Lung (tissue), 12 donors: ENCODE data around the gene HK1. TPM values are rescaled to one million over a fixed set of nuclear protein-coding genes. Genes with fewer than 3 reads are reported as not detected.

Experiments used
- ATAC-seq: fragments of 200-7000 bp; cut with Tn5 transposase; one replicate; pipeline ENCODE4 v1.9.1; 2020; ENCODE audit warnings: moderate number of reproducible peaks; ENCODE audit not compliant: insufficient read depth, low FRiP score
- DNase-seq, 3 donors: peaks; one replicate each; pipeline ENCODE4 v3.0.0-alpha.2; 2013 to 2017
- H3K27ac ChIP-seq, 2 donors: one replicate each; pipeline ENCODE4 v1.5.1; 2013; ENCODE audit warnings: mild to moderate bottlenecking in 2 of 2, moderate library complexity in 2 of 2, control low read depth in 1 of 2, inconsistent platforms in 1 of 2, low read depth in 1 of 2, low read length in 1 of 2
- H3K27me3 ChIP-seq, 3 donors: one replicate each; pipeline ENCODE4 v1.5.1; 2013; ENCODE audit warnings: low read length in 2 of 3; ENCODE audit not compliant: control insufficient read depth in 3 of 3, insufficient read depth in 3 of 3
- H3K36me3 ChIP-seq, 4 donors: one replicate each; pipeline ENCODE4 v1.5.1; 2013; ENCODE audit warnings: low read length in 4 of 4, mild to moderate bottlenecking in 1 of 4, moderate library complexity in 1 of 4; ENCODE audit not compliant: control insufficient read depth in 4 of 4, insufficient read depth in 4 of 4
- H3K4me1 ChIP-seq, 5 donors: one replicate each; pipeline ENCODE4 v1.5.1; 2013; ENCODE audit warnings: low read length in 5 of 5, mild to moderate bottlenecking in 2 of 5, moderate library complexity in 1 of 5; ENCODE audit not compliant: control insufficient read depth in 5 of 5, insufficient read depth in 5 of 5
- H3K4me3 ChIP-seq: one replicate; pipeline ENCODE4 v1.5.1; 2013; ENCODE audit warnings: mild to moderate bottlenecking, control low read depth, moderate library complexity
- H3K9ac ChIP-seq, 2 donors: one replicate each; pipeline ENCODE4 v1.5.1; 2013; ENCODE audit warnings: low read length in 2 of 2, control low read depth in 1 of 2; ENCODE audit not compliant: insufficient read depth in 1 of 2
- H3K9me3 ChIP-seq, 4 donors: one replicate each; pipeline ENCODE4 v1.5.1; 2013; ENCODE audit warnings: low read length in 3 of 4, mild to moderate bottlenecking in 1 of 4, moderate library complexity in 1 of 4; ENCODE audit not compliant: control insufficient read depth in 4 of 4, insufficient read depth in 3 of 4
- WGBS, 2 donors: extraction: QIAGEN DNeasy Blood & Tissue Kit; methylation state at CpG; one replicate each; pipeline ENCODE4 v1.1.7; 2013; 5-methylcytosine and 5-hydroxymethylcytosine counted together
- polyA plus RNA-seq, 2 donors: library from polyadenylated mRNA; stranded (reverse); fragments of 200-250 nt; gene quantifications; one replicate each; pipeline ENCODE4 v1.2.1, GENCODE V29; 2013
- total RNA-seq, 2 donors: library from RNA; depleted of rRNA in 1 of 2; stranded (reverse); fragments of >200 nt in 1 of 2; gene quantifications; one replicate each; pipeline ENCODE4 v1.2.1, GENCODE V29; 2014 to 2021
- TF ChIP-seq, protein P1 (sequence below): IDR thresholded peaks from 2 replicates; pipeline ENCODE4 v1.5.1; 2012; ENCODE audit warnings: mild to moderate bottlenecking; ENCODE audit errors: control extremely low read depth, extremely low read depth
- donor health status: control.
- donor health status: control.
- donor health status: Bipolar disorder and iron deficiency.
- donor health status: healthy.
- donor health status: DM: yes; HTN: yes; CAD: no.

The HK1 gene
- total and polyA plus RNA-seq, 4 donors = 33.6 to 120 (median 78.0) TPM

DNA sequence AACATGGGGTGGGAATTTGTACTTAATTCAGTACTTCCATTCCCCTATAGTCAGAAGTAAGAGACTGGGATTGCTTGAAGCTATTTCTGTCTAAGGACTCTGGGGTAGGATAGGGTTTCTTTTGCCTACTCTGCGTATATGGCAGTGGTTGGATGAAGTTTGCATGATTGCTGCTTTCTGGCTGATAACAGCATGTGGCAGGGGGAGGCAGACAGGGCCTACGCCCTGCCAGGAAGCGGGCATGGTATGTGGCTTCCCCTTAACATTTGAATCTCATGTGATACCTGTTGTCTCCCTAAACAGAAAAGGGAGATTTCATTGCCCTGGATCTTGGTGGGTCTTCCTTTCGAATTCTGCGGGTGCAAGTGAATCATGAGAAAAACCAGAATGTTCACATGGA is 81.3 kb downstream of the HK1 start:
- Histone ChIP-seq H3K4me1 (peaks cover 0 to 32% (median 19%) of the 10 kb centered on the region in 5 donors), H3K9me3 (no peaks in the 10 kb centered on the region), H3K36me3 (peaks cover 0 to 11% (median 6%) of the 10 kb centered on the region in 4 donors), H3K27me3 (no peaks in the 10 kb centered on the region), H3K4me3 (no peak overlapping the region), H3K9ac (no peak overlapping the region), H3K27ac (peak overlapping the region in 1 of 2 donors; percentile 91)
- no peak for DNase-seq
- 56 to 68% methylated on average over 5 of the region's 5 CpGs for WGBS, 2 donors
- ATAC-seq = no peak
- TF ChIP-seq, protein P1, sequence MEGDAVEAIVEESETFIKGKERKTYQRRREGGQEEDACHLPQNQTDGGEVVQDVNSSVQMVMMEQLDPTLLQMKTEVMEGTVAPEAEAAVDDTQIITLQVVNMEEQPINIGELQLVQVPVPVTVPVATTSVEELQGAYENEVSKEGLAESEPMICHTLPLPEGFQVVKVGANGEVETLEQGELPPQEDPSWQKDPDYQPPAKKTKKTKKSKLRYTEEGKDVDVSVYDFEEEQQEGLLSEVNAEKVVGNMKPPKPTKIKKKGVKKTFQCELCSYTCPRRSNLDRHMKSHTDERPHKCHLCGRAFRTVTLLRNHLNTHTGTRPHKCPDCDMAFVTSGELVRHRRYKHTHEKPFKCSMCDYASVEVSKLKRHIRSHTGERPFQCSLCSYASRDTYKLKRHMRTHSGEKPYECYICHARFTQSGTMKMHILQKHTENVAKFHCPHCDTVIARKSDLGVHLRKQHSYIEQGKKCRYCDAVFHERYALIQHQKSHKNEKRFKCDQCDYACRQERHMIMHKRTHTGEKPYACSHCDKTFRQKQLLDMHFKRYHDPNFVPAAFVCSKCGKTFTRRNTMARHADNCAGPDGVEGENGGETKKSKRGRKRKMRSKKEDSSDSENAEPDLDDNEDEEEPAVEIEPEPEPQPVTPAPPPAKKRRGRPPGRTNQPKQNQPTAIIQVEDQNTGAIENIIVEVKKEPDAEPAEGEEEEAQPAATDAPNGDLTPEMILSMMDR = no peak

DNA sequence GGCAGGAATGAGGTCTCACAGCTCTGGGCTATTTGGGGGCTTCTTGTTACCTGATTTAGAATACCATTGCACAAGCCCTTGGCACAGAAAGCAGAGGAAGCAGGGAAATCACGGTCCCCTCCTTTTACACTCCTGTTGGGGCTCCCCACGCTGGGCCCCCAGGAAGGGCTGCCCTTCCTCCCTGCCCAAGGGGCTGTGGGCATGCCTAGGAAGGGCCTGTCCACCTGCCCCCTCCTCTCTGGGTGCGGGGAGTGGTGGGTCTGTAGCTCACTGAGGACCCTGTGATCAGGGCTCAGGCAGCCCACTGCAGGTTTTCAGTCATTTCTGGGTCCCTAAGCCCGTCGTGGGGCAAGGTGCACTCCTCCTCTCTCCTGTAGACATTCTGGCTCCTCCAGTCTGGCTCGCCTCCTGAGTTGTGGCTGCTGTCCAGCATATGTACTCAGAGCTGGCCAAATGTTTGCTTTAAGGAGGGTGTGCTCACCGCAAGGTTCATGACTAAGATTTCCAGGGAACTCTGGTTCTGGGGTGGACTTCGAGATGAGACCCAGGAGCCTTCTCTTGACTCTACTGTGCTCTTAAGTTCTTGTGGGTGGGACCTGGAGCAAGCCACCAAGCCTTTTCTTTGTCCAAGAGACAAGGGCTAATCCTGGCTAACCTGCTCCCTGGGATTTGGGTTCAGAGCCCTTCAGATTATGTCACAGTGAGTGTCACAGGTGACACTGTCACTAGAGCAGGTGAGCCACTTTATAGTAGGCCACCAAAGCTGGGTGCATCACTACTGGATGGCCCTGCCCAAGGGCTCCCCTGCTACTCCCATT is 82.4 kb downstream of the HK1 start:
- ATAC-seq (peak; percentile 66), DNase-seq (peak; percentile 37 to 79 (median 47))
- TF ChIP-seq, protein P1 = no peak
- Histone ChIP-seq H3K4me3 (no peak overlapping the region), H3K27me3 (no peaks in the 10 kb centered on the region), H3K9ac (no peak overlapping the region), H3K36me3 (peaks cover 2 to 12% (median 8%) of the 10 kb centered on the region in 4 donors), H3K4me1 (peaks cover 0 to 32% (median 19%) of the 10 kb centered on the region in 5 donors), H3K9me3 (no peaks in the 10 kb centered on the region), H3K27ac (peak overlapping the region; percentile 24 to 91)
- 42 to 63% methylated on average over 8 of the region's 8 CpGs for WGBS, 2 donors

DNA sequence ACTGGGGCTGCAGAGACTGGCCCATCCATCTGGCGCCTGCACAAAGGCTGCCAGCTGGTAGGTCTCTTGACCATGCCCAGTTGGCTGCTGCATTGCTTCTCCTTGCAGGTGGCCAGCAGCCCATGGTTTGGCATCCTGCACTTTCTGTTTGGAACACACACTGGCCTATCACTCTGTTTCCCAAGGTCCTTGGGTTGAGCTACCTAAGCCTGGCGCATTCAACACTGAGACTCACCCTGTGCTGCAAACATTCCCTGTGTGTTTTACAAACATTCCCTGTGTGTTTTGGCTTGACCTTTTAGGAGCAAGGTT is 83.0 kb downstream of the HK1 start:
- Histone ChIP-seq H3K9me3 (no peaks in the 10 kb centered on the region), H3K9ac (no peak overlapping the region), H3K27ac (peak overlapping the region; percentile 24 to 91), H3K4me1 (peaks cover 0 to 32% (median 19%) of the 10 kb centered on the region in 5 donors), H3K27me3 (no peaks in the 10 kb centered on the region), H3K4me3 (no peak overlapping the region), H3K36me3 (peaks cover 5 to 17% (median 10%) of the 10 kb centered on the region in 4 donors)
- ATAC-seq = no peak
- WGBS, 2 donors = 88 to 92% methylated on average over 2 of the region's 2 CpGs
- TF ChIP-seq, protein P1 = no peak
- DNase-seq = no peak
